NT2/D1 (cell line): ENCODE data around the gene PON2.

Experiments
- YY1 ChIP-seq: IDR thresholded peaks from 2 replicates; pipeline ENCODE4 v1.6.1; 2011; ENCODE audit not compliant: insufficient read length, insufficient read depth
- ZNF274 ChIP-seq: IDR thresholded peaks from 2 replicates; pipeline ENCODE4 v1.6.1; 2011; ENCODE audit warnings: mild to moderate bottlenecking, low read depth, low read length

DNA sequence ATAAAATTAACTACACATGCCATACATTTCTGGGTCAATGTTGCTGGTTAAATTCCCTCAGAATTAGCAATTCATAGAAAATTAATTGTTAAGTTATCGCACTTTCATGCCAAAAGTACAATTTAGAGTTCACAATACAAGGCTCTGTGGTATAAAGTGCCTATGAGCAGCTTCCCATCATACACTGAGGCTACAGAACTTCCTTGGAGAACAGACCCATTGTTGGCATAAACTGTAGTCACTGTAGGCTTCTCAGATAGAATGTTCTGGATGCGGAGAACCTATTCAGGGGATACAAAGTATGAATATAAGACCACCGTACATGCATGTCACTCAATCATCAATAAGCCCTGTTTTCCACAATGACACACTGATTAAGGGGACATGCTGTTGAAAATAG is 29.6 kb downstream of the PON2 start:
- TF ChIP-seq YY1 = no peak
- TF ChIP-seq ZNF274 = no peak
